Endothelial cell (in vitro differentiated cells): ENCODE data around the gene NUMA1. TPM values are rescaled to one million over a fixed set of nuclear protein-coding genes. Genes with fewer than 3 reads are reported as not detected.
A peak's percentile ranks its signal among the peaks of the same experiment; 100 is the strongest.

ENCODE experiments used
- DNase-seq: peaks from one replicate; pipeline ENCODE4 v3.0.0; 2021; ENCODE audit warnings: low spot score
- H3K27ac Mint-ChIP-seq: one replicate; pipeline ENCODE4 v1.8.0; 2021; ENCODE audit warnings: mixed read lengths, inconsistent platforms; ENCODE audit not compliant: unreplicated experiment
- H3K27me3 Mint-ChIP-seq: one replicate; pipeline ENCODE4 v1.8.0; 2021; ENCODE audit warnings: mild to moderate bottlenecking, moderate library complexity, mixed read lengths, inconsistent platforms; ENCODE audit not compliant: unreplicated experiment
- H3K36me3 Mint-ChIP-seq: one replicate; pipeline ENCODE4 v1.8.0; 2021; ENCODE audit warnings: mild to moderate bottlenecking, low read depth, mixed read lengths, inconsistent platforms; ENCODE audit not compliant: unreplicated experiment
- H3K4me1 Mint-ChIP-seq: one replicate; pipeline ENCODE4 v1.8.0; 2021; ENCODE audit warnings: mild to moderate bottlenecking, mixed read lengths, inconsistent platforms; ENCODE audit not compliant: unreplicated experiment
- H3K4me3 Mint-ChIP-seq: one replicate; pipeline ENCODE4 v1.8.0; 2021; ENCODE audit warnings: mild to moderate bottlenecking, mixed read lengths, inconsistent platforms; ENCODE audit not compliant: unreplicated experiment
- H3K9me3 Mint-ChIP-seq: one replicate; pipeline ENCODE4 v1.8.0; 2021; ENCODE audit warnings: mixed read lengths, inconsistent platforms; ENCODE audit not compliant: unreplicated experiment
- CTCF ChIP-seq: fragments of 200-600 bp; sonication (generic); IDR thresholded peaks from one replicate; pipeline ENCODE4 v1.5.0; 2021; ENCODE audit warnings: antibody characterized with exemption; ENCODE audit not compliant: unreplicated experiment
- total RNA-seq: library from RNA; stranded (reverse); fragmentation: NEBNext Ultra II Directional; extraction: Animal tissue kit (Norgen Biotek cat#: 25700); gene quantifications from one replicate; pipeline ENCODE4 v1.2.1, GENCODE V29; 2021; ENCODE audit not compliant: unreplicated experiment

NUMA1 gene
- total RNA-seq, 1 donor from 2014 or later, result 173 TPM

- Mint-ChIP-seq H3K4me1 (peaks cover 11% of the 10 kb centered on the region), H3K4me3 (no peak overlapping the region), H3K27me3 (no peaks in the 10 kb centered on the region), H3K27ac (peak overlapping the region; percentile 88), H3K9me3 (no peaks in the 10 kb centered on the region), H3K36me3 (no peaks in the 10 kb centered on the region)
- no peak for DNase-seq
- TF ChIP-seq CTCF, result no peak
Measured at GRCh38 chr11:72048766-72049460, 31.4 kb downstream of the NUMA1 start.

- Mint-ChIP-seq H3K36me3 (peaks cover 4% of the 10 kb centered on the region), H3K27me3 (no peaks in the 10 kb centered on the region), H3K9me3 (no peaks in the 10 kb centered on the region), H3K4me1 (peaks cover 11% of the 10 kb centered on the region), H3K4me3 (no peak overlapping the region), H3K27ac (no peak overlapping the region)
- no peak for TF ChIP-seq CTCF
- DNase-seq, result no peak
Measured at GRCh38 chr11:72045849-72046248, 34.5 kb downstream of the NUMA1 start.

DNA sequence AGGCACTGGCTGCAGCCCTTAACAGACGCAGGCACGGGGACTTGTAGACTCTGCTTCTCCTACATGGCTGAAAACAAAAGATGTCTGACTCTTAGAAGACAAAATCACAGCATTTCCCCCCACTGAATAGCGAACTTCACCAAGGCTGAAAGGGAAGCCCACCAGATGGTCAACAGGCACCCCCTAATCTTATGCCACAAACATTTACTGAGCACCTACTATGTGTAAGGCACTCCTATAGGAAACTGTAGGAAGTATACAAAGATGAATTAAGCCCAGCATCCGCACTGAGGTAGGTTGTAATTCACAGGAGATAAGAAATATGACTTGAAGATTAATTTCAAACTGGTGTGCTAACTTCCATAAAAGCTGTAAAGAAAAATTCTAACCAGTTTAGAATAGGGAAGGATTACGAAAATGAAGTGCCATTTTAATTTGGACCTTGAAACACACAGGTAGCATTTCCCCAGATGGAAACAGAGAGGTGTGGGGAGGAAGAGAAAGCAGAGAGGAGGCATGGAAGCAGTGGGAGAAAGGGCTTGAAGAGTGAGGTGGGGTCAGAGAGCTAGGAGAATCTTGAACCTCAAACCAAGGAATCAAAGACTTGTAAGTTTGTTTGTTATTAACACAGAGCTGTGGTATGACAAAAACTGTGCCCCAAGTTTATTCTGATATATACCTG is 38.1 kb downstream of the NUMA1 start:
- H3K9me3 Mint-ChIP-seq, result no peaks in the 10 kb centered on the region
- no peak overlapping the region for H3K4me3 Mint-ChIP-seq
- H3K27me3 Mint-ChIP-seq, result no peaks in the 10 kb centered on the region
- no peaks in the 10 kb centered on the region for H3K4me1 Mint-ChIP-seq
- peaks cover 4% of the 10 kb centered on the region for H3K36me3 Mint-ChIP-seq
- TF ChIP-seq CTCF, result no peak
- H3K27ac Mint-ChIP-seq, result no peak overlapping the region
- no peak for DNase-seq

DNA sequence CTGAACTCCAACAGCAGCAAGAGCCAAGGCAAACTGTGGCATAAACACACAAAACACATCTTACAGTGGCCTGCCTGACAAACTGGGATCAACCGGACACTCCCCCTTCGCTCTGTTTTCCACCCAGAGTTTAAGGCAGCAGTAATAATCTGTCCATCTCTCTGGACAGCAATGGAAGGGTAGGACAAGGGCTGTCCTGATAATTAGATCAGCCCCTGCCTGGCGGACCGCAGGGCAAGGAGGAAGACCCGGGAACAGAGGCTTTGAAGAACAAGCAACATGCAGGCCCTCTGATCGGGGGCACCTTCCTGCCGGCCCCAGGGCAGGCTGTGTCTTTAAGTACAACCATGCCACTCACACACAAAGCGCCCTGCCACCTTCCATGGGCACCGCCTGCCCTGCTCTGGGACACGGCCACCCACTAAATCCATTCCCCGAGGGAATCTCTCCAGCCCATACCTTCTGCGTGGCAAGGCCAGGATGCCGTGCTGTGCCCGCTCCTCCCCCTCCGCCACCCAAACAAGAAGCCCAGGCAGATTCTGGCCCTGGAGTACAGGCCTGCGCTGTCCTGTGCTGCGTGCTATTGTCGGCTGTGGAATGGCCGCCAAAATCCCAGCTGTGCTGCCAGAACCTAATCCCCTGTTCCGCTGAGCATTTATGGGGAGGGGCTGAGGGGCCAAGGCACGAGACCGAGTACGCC is 38.8 kb downstream of the NUMA1 start:
- Mint-ChIP-seq H3K4me3 (no peak overlapping the region), H3K36me3 (peaks cover 8% of the 10 kb centered on the region), H3K27me3 (no peaks in the 10 kb centered on the region), H3K4me1 (no peaks in the 10 kb centered on the region), H3K9me3 (no peaks in the 10 kb centered on the region), H3K27ac (no peak overlapping the region)
- peak; percentile 46 for DNase-seq
- TF ChIP-seq CTCF, result no peak
